ENCODE data around the gene UMODL1. TPM values are rescaled to one million over a fixed set of nuclear protein-coding genes. Genes with fewer than 3 reads are reported as not detected.

Gene UMODL1
- total and polyA plus RNA-seq, 2 donors (not counting 3 experiments of a cell fraction or from before 2014, with no cell fraction given) = not detected

DNA sequence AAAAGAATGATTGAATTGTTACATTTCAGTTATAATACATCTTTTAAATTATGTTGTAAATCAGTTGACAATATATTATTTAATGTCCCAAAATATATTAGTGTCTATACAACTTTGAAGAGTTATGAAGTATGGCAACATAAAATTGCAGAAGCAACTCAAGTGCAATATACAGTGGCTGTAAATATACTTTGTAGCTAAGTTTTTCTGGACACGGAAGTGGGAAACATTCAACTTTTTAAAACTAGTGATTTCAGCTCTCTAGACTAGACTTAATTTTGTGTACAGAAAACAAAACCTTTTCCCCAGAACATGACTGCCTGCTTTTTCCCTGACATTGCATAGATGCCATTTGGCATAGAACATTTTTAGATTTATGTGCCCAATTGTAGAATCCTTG lies 118.3 kb downstream of the UMODL1 start:
- Histone ChIP-seq H3K4me3 (replicated peaks in 1 of 3; ENCODE audit: insufficient read depth in 1 of 3, low read depth in 1 of 3, low read length in 3 of 3) (no peak overlapping the region), H3K4me1 (ENCODE audit: control insufficient read depth, extremely low read depth, insufficient read depth, low read length) (peaks cover 8% of the 10 kb centered on the region), H4K20me1 (replicated peaks; ENCODE audit: control insufficient read depth, extremely low read depth, insufficient read depth, low read length) (no peaks in the 10 kb centered on the region), H3K4me2 (ENCODE audit: insufficient read depth, low read length) (no peak overlapping the region), H3K79me2 (ENCODE audit: control insufficient read depth, insufficient read depth, low read length) (no peaks in the 10 kb centered on the region), H3K9me1 (replicated peaks; ENCODE audit: control insufficient read depth, extremely low read depth, insufficient read depth, low read length) (no peaks in the 10 kb centered on the region), H3K9me3 (replicated peaks; ENCODE audit: control insufficient read depth, insufficient read depth, low read length) (no peaks in the 10 kb centered on the region), H3K36me3 (ENCODE audit: control insufficient read depth in 2 of 2, extremely low read depth in 1 of 2, insufficient read depth in 2 of 2, low read length in 2 of 2) (no peaks in the 10 kb centered on the region), H3K27me3 (ENCODE audit: control insufficient read depth in 2 of 2, insufficient read depth in 2 of 2, low read length in 2 of 2) (peaks cover 0 to 5% of the 10 kb centered on the region in 2 experiments), H3K27ac (ENCODE audit: insufficient read depth, low read depth, low read length) (no peak overlapping the region), H3K9ac (replicated peaks; ENCODE audit: extremely low read depth, insufficient read depth, low read length) (no peak overlapping the region), H2AFZ (ENCODE audit: low read depth, low read length) (no peak overlapping the region)
- no TSS peak for BruUV-seq (replicated peaks)
- dilution Hi-C loops (cut with MboI; ENCODE audit: extremely low pct_ligation_motif_present, low sequenced_read_pairs) (no loop called here), intact Hi-C loops (cut with micrococcal nuclease) (no loop called here)
- POLR2A ChIA-PET = no interaction called here
- FAIRE-seq = no peak
- CTCF ChIA-PET = no interaction called here
- DNase-seq (ENCODE audit: low read depth, low spot score) = no peak
- TF ChIP-seq POLR2A (IDR thresholded peaks at IDR 0.05; ENCODE audit: low read depth, low read length) = no peak

DNA sequence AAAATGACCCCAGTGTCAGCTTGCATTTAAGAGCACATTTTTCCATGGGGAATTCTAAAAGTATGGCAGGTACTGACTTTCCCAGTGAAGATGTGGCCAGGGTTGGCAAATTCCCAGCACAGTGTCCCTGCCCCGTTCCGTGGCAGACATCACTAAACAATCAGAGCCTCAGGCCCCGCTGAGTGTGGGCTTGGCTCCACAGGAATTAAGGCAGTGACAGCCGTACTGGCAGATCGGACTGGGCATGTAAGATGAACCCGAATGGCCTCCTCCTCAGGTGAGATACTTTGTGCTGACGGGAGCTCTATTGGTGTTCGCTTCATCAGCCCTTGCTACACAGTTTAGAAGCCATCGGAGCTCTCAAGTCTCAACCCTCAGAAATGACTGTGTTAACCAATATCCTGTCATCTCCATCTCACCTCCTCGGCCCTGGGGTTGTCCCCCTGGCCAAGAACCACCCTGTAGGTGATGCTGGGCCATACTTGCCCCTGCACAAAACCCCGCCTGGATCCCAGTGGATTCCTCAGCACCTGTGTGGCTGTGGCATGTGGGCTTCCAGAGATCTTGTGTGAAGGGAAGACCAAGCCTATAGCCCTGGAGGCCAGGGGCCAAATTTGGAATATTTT lies 118.9 kb downstream of the UMODL1 start:
- Histone ChIP-seq H3K9me1 (replicated peaks; ENCODE audit: control insufficient read depth, extremely low read depth, insufficient read depth, low read length) (no peaks in the 10 kb centered on the region), H4K20me1 (replicated peaks; ENCODE audit: control insufficient read depth, extremely low read depth, insufficient read depth, low read length) (no peaks in the 10 kb centered on the region), H3K9me3 (replicated peaks; ENCODE audit: control insufficient read depth, insufficient read depth, low read length) (no peaks in the 10 kb centered on the region), H3K36me3 (ENCODE audit: control insufficient read depth in 2 of 2, extremely low read depth in 1 of 2, insufficient read depth in 2 of 2, low read length in 2 of 2) (no peaks in the 10 kb centered on the region), H3K27me3 (ENCODE audit: control insufficient read depth in 2 of 2, insufficient read depth in 2 of 2, low read length in 2 of 2) (peaks cover 0 to 5% of the 10 kb centered on the region in 2 experiments), H3K79me2 (ENCODE audit: control insufficient read depth, insufficient read depth, low read length) (no peaks in the 10 kb centered on the region), H3K4me2 (ENCODE audit: insufficient read depth, low read length) (no peak overlapping the region), H3K9ac (replicated peaks; ENCODE audit: extremely low read depth, insufficient read depth, low read length) (no peak overlapping the region), H3K27ac (ENCODE audit: insufficient read depth, low read depth, low read length) (no peak overlapping the region), H3K4me3 (replicated peaks in 1 of 3; ENCODE audit: insufficient read depth in 1 of 3, low read depth in 1 of 3, low read length in 3 of 3) (no peak overlapping the region), H3K4me1 (ENCODE audit: control insufficient read depth, extremely low read depth, insufficient read depth, low read length) (peaks cover 8% of the 10 kb centered on the region), H2AFZ (ENCODE audit: low read depth, low read length) (no peak overlapping the region)
- BruUV-seq (replicated peaks) = no TSS peak
- POLR2A ChIA-PET = no interaction called here
- DNase-seq (ENCODE audit: low read depth, low spot score) (no peak), FAIRE-seq (no peak)
- dilution Hi-C loops (cut with MboI; ENCODE audit: extremely low pct_ligation_motif_present, low sequenced_read_pairs) = no loop called here
- intact Hi-C loops (cut with micrococcal nuclease) = no loop called here
- CTCF ChIA-PET = no interaction called here
- TF ChIP-seq, protein P1, sequence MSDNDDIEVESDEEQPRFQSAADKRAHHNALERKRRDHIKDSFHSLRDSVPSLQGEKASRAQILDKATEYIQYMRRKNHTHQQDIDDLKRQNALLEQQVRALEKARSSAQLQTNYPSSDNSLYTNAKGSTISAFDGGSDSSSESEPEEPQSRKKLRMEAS (IDR thresholded peaks at IDR 0.05; ENCODE audit: insufficient read depth, insufficient read length) = no peak
- TF ChIP-seq JUN (IDR thresholded peaks at IDR 0.05; ENCODE audit: borderline replicate concordance, insufficient read depth, insufficient read length, low read depth) = no peak
- TF ChIP-seq FOS (IDR thresholded peaks at IDR 0.05; ENCODE audit: borderline replicate concordance, insufficient read depth, low read length) = no peak
- no peak for TF ChIP-seq POLR2AphosphoS5 (IDR thresholded peaks at IDR 0.05; ENCODE audit: insufficient read depth, low read depth, low read length)
- no peak for TF ChIP-seq EZH2 (IDR thresholded peaks at IDR 0.05; ENCODE audit: borderline replicate concordance, low read depth, low read length, severe bottlenecking)
- no peak for TF ChIP-seq POLR2A (IDR thresholded peaks at IDR 0.05; ENCODE audit: low read depth, low read length)
- TF ChIP-seq MYC (IDR thresholded peaks at IDR 0.05; ENCODE audit: low read depth, low read length) = no peak
- no peak for TF ChIP-seq GATA2 (IDR thresholded peaks at IDR 0.05; ENCODE audit: insufficient read depth, insufficient read length, low read depth, low read length)
- TF ChIP-seq CTCF (IDR thresholded peaks at IDR 0.05; ENCODE audit: extremely low read depth in 1 of 2, insufficient read depth in 1 of 2, low read depth in 1 of 2, low read length in 2 of 2) = no peak

All from endothelial cell of umbilical vein (primary cell).